HL-60/S4 treated with retinoic acid at 250 ng/mL for 4 days and 3 days (cell line): ENCODE data around the gene USP10.

Experiments used
- in situ Hi-C: fragments of 300-500 bp; cut with MboI; formaldehyde crosslinking; loops from 2 replicates; pipeline ENCODE4 v1.7.0; 2022; ENCODE audit warnings: low sequenced_read_pairs

The USP10 gene

GRCh38 chr16:84749072-84749471, 49.3 kb downstream of the USP10 start:
- in situ Hi-C loops, result no loop called here

- in situ Hi-C loops, result loop anchor here (10.0 kb wide), 1 partner anchor 225 kb away; no protein-coding TSS in a partner anchor
These were observed 50.0 kb downstream of the USP10 start for GRCh38 chr16:84749815-84750214.

- in situ Hi-C loops, result loop anchor here (10.0 kb wide), 1 partner anchor 224 kb away; no protein-coding TSS in a partner anchor
These were observed 50.8 kb downstream of the USP10 start for GRCh38 chr16:84750575-84750974.

- in situ Hi-C loops, result loop anchor here (10.0 kb wide), 1 partner anchor 224 kb away; no protein-coding TSS in a partner anchor
These were observed 51.4 kb downstream of the USP10 start for GRCh38 chr16:84751241-84751640.

DNA sequence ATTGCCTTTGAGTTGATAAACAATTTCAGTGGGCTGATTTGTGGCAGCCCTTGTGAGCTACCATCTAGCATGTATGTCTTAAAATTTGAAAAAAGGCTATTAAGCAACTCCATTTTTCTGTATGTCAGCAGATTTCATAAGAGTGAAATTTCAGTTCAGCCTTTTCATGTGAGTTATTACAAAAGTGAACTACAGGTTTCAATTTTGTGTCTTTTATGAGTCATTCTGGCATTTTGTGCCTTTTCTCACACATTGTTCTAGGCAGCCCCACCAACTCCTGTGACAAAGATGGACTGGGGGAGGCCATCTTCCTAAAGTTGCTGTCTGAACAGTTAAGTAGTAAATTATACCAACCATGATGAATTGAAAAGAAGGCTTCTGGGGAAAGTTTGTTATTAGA, 52.1 kb downstream of the USP10 start:
- in situ Hi-C loops, result loop anchor here (10.0 kb wide), 1 partner anchor 223 kb away; no protein-coding TSS in a partner anchor

DNA sequence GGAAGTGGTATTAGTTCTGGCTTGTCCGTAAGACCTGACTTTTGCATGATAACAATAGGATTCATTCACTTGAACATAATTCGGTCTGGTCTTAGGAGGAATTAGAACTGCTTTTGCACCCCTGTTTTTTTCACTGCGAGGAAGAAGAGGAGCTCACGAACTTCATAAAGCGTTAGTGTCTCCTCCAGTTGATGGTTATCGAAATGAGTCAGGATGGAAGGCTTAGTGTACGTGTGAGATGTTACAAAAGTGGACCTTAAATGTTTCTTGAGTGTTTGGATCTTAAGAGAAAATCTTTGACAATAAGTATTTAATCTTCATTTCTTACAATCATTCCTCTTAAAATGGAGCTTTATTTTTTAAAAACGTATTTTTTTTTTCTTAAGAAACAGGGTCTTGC, 52.8 kb downstream of the USP10 start:
- in situ Hi-C loops, result loop anchor here (10.0 kb wide), 1 partner anchor 222 kb away; no protein-coding TSS in a partner anchor

DNA sequence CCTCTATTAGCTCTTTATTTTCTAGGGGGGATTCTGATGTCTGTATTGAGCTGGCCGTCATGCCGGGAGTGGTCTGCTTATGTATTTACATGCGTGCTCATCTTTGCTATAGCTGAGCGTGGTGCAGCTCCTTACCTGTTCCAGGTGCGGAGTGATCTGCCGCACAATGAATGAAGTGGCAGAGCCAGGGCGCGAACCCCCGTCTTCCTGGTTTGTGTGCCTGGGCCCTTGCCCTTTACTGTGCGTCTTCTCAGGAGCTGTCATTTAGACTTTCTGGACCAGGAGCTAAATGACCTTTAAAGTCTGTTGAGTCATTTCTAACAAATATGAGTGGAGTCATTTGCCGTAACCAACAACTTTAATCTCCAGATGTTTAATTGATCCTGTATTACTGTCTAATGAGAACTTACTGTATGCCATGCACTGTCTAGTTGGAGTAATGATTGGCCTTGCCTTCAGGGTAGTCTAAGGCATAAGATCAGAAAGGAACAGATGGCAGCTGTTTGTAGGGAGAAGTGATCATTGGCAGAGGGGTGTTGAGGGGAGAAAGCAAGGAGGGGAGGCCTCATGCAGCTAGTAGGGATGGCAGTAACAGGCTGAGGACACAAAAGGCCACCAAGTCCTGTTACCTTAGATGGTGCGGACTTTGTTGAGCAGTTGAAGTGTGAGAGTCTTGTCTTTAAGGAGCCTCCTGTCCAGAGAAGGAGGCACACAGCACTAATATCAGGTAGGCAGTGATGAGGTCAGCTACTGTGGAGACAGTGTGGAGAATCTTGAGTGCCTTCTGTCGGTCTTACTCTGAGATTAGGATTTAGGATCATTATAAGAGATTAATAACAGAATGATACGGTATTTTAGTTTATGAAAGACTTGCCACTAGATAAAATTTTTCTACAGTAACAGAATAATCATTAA, 53.9 kb downstream of the USP10 start:
- in situ Hi-C loops, result loop anchor here (10.0 kb wide), 1 partner anchor 221 kb away; no protein-coding TSS in a partner anchor

DNA sequence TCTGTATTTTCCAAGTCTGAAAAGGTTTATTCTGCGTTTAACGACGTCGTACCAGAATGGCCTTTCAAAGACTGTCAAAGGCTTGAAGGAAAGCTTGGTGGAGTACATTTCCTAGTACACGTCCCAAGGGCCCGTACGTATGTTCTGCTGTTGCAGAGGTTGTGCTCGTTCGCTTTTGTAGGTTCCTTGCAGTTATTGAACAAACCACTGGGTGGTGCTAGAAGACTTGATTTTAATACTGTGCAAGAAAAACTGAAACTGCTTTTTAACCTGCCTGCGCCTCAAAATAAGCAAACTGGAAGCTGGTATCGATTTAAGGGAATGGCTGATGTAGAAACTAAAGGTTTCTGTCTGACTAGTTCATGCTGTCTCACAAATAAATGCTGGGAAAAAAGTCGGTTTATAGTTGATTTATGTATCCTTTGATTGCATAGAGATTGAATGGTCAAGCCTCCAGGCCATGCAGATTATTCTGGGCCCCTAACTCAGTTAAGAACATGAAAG, 54.6 kb downstream of the USP10 start:
- in situ Hi-C loops, result loop anchor here (10.0 kb wide), 1 partner anchor 220 kb away; no protein-coding TSS in a partner anchor

DNA sequence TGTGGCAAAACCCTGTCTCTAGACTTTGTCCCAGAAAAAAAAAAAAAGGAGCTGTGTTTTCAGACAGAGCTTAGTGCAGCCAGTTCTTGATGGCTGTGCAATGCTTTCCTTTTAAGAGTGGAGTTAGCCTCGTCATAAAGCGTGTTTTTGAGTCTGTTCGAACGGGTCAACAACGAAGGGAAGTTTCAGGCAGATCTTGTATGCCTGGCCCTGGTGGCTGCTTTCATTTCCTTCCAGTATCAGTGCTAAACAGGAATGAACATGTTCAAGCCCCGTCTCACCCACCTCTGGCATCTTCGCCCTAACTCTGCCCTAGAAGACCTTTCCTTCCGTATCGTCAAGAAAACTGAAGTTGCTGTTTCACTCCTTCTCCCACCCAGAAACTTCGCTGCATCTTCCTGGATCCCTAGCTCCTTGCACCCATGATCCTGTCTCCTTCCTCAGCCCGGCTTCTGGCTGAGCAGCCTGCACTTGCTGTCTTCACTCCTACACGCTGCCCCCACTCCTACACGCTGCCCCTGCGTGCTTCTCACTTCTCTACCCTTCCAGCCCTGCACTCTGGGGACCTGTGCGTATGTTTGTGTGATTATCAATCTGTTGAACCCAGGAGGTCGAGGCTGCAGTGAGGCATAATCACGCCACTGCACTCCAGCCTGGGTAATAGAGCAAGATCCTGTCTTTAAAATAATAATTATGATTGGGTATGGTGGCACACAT, 55.3 kb downstream of the USP10 start:
- in situ Hi-C loops, result loop anchor here (10.0 kb wide), 1 partner anchor 220 kb away; no protein-coding TSS in a partner anchor

GRCh38 chr16:84756830-84757229, 57.0 kb downstream of the USP10 start:
- in situ Hi-C loops, result loop anchor here (10.0 kb wide), 1 partner anchor 218 kb away; no protein-coding TSS in a partner anchor

DNA sequence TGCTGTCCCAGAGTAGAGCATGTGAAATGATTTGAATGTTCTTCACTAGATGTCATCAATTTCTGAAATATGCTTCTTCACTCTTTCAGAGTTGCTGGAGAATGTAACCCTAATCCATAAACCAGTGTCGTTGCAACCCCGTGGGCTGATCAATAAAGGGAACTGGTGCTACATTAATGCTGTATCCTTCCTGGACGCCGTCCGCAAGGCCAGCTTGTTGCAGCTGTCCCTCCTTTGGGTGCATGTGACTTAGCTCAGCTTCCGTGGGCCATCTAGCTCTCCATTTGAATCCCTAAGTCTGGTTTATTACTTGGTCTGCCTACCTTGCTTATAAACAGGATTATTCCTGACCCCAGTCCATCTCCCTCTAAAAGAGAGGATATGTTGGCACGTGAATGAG, 58.8 kb downstream of the USP10 start:
- in situ Hi-C loops, result loop anchor here (10.0 kb wide), 1 partner anchor 216 kb away; no protein-coding TSS in a partner anchor

DNA sequence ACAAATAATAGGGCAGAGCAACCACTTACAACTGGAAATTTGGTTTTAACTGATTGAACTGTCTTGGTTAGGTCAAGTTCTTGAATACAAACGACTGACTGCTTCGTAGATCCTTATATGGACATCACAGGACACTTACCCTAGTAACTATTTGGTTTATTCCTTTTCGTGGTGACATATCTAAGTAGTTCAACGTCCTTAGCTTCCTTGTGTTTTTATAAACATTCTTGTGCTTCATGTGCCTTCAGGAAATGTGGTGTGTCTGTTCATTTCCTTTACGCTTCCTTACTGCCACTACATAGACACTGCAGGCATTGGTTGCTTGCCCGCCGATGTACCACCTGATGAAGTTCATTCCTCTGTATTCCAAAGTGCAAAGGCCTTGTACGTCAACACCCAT, 59.3 kb downstream of the USP10 start:
- in situ Hi-C loops, result loop anchor here (10.0 kb wide), 1 partner anchor 216 kb away; no protein-coding TSS in a partner anchor

GRCh38 chr16:84759906-84760305, 60.1 kb downstream of the USP10 start:
- in situ Hi-C loops, result loop anchor here (10.0 kb wide), 1 partner anchor 215 kb away; no protein-coding TSS in a partner anchor

DNA sequence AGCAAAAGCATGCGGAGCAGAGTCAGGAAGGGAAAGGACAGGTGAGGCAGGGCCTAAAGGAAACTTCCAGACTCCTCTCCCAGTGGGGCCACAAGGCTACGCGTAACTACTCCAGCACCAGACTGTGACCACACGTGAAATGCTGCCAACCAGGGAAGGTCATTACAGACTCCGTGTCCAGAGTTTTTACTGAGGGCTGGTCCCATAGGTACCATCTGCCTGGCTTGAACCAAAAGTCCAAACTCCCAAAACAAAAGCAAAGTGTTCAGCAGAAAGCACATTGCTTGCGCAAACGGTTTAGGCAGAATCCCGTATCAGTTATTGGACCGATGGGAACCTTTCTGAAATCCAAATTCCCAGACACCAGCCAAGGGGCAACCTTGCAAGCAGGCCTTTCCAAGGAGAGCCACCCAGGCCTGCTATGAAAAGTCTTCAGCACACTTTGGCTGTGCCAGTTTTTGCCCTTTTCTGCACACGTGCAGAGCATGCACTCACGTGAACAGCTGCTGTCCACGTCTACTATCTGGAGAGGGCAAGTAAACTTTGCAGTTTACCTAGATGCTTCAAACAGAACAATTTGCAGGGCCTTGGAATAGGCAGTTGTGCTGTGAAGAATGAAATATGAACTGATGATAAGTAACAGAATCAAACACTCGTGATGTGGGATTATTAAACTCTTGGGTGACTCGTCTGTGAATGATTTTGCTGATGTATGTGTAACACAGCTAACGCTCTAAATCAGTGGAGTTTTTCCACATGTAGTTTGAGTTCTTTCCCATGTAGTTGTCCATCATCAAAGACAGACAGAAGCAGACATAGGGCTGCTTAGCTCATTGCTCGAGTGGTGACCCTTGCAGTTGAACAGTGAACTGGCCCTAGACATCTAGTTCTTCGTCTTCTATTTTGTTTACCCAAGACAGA, 61.9 kb downstream of the USP10 start:
- in situ Hi-C loops, result no loop called here

- in situ Hi-C loops, result no loop called here
These were observed 63.4 kb downstream of the USP10 start for GRCh38 chr16:84763164-84763563.

DNA sequence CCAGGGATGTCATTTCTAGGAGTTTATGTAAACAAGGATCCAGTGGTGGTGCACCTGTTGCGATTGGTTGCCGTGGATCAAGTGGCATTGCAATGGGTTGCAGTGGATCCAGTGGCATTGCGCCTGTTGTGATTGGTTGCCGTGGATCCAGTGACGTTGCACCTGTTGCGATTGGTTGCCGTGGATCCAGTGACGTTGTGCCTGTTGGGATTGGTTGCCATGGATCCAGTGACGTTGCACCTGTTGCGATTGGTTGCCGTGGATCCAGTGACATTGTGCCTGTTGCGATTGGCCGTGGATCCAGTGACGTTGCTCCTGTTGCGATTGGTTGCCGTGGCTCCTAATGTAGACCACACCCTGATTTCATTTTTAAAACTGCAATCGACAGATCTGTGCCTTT, 63.8 kb downstream of the USP10 start:
- in situ Hi-C loops, result no loop called here

GRCh38 chr16:84764970-84765369, 65.2 kb downstream of the USP10 start:
- in situ Hi-C loops, result no loop called here

DNA sequence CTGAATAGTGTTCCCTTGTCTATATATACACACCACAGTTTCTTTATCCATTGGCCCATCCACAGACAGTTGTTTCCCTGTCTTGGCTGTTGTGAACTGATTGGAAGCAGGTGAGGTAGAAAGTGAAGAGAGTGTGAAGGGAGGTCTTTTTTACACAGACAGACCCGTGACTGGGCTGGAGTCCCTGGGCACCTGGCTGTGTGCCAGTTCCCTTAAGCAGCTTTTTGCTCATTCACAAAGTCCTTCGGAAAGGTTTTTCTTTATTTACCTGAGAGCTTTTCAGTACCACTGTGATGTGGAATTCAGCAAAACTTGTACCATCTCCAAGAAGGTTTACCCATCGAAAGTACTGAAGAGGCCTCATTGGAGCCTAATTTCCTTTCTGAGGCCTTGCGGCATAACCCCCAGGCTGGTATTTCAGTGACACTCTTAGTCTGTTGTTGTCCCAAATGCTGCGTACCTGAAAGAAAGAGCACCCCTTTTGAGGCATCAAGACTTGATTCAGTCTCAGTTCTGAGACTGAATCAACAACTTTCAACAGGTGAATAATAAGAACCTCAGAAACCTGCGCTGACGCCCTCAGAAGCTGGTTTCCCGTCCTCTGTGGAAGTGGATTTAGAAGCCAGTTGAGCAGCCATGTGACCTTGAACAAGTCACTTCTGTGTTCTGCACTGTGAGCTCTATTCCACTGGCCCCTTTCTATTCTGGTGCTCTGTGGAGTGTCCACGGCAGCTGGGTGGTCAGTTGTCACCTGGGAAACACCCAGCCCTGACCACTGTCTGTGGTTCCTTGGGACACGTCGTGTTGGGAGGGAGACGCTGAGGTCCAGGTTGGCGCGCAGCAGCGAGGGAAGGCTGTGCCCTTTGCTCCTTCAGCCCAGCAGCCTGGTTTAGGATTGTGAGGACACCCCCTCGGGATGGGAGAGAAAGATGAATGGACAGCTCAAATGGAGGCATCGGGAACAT, 66.1 kb downstream of the USP10 start:
- in situ Hi-C loops, result no loop called here
